ENCODE results near the gene KLRF1. TPM values are rescaled to one million over a fixed set of nuclear protein-coding genes. Genes with fewer than 3 reads are reported as not detected.
A peak's percentile ranks its signal among the peaks of the same experiment; 100 is the strongest.

KLRF1 gene
- total RNA-seq, 1 experiment from 2014 or later: not detected

DNA sequence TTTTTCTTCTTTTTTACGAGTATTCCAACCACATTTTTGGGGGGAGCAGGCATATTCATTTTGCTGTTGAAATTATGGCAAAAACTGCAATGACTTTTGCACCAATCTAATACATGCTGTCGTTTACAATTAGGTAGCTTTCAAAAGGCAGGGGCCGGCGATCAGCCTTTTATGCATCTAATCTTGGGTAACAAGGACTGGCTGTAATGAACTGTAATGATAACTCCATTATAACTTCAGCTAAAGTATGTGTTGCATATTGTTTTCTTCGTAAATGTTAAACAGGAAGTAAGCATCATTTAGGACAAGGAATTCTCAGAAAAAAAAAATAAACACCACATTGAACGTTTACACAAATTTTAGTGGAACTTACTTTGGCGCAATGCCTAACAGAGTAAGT is 30.3 kb upstream of the KLRF1 start:
- H3K9ac ChIP-seq (ENCODE audit: low read length): no peak overlapping the region
- H3K4me2 ChIP-seq (ENCODE audit: low read length): 0 out of 2 replicates have a peak overlapping the region, but pooled peaks have one; percentile 21
- H3F3A ChIP-seq (ENCODE audit: low read length, unreplicated experiment): no peaks in the 10 kb centered on the region
- peaks cover 40% of the 10 kb centered on the region for H3K4me1 ChIP-seq (ENCODE audit: insufficient read depth, low read length)
- H2AFZ ChIP-seq (ENCODE audit: low read length): no peak overlapping the region
- intact Hi-C loops (cut with micrococcal nuclease): loop anchor here (2.0 kb wide), 1 partner anchor 162 kb away; no protein-coding TSS in a partner anchor
- no peak overlapping the region for H3K27ac ChIP-seq (ENCODE audit: low read length)
- H3K36me3 ChIP-seq (ENCODE audit: low read depth, low read length): no peaks in the 10 kb centered on the region
- TF ChIP-seq, protein P1, sequence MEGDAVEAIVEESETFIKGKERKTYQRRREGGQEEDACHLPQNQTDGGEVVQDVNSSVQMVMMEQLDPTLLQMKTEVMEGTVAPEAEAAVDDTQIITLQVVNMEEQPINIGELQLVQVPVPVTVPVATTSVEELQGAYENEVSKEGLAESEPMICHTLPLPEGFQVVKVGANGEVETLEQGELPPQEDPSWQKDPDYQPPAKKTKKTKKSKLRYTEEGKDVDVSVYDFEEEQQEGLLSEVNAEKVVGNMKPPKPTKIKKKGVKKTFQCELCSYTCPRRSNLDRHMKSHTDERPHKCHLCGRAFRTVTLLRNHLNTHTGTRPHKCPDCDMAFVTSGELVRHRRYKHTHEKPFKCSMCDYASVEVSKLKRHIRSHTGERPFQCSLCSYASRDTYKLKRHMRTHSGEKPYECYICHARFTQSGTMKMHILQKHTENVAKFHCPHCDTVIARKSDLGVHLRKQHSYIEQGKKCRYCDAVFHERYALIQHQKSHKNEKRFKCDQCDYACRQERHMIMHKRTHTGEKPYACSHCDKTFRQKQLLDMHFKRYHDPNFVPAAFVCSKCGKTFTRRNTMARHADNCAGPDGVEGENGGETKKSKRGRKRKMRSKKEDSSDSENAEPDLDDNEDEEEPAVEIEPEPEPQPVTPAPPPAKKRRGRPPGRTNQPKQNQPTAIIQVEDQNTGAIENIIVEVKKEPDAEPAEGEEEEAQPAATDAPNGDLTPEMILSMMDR (conservative IDR thresholded peaks at IDR 0.05; ENCODE audit: low read depth, low read length): no peak
- TF ChIP-seq EZH2phosphoT487 (IDR thresholded peaks at IDR 0.05; ENCODE audit: borderline replicate concordance, low read length): no peak
- TF ChIP-seq EZH2 (IDR thresholded peaks at IDR 0.05; ENCODE audit: low read length, unreplicated experiment): no peak
- no peaks in the 10 kb centered on the region for H3K9me3 ChIP-seq (ENCODE audit: low read length)
- no peaks in the 10 kb centered on the region for H3K27me3 ChIP-seq (ENCODE audit: low read length)
- POLR2A ChIA-PET (ENCODE audit: unreplicated experiment): interaction anchor here (0.6 kb wide), 1 partner anchor 588 kb away, joined by 5 read pairs; no protein-coding TSS in a partner anchor
- CTCF ChIA-PET: interaction anchor here (0.6 kb wide), 1 partner anchor 585 kb away, joined by 3 read pairs; no protein-coding TSS in a partner anchor
- ATAC-seq: no peak
- H3K9me2 ChIP-seq (replicated peaks; ENCODE audit: low read length): no peaks in the 10 kb centered on the region
- no peak overlapping the region for H3K4me3 ChIP-seq (ENCODE audit: low read length)
- DNase-seq: no peak
- no peaks in the 10 kb centered on the region for H4K20me1 ChIP-seq (ENCODE audit: low read length)
- no peaks in the 10 kb centered on the region for H3K79me2 ChIP-seq (ENCODE audit: low read length)
- BruUV-seq (replicated peaks): no TSS peak

DNA sequence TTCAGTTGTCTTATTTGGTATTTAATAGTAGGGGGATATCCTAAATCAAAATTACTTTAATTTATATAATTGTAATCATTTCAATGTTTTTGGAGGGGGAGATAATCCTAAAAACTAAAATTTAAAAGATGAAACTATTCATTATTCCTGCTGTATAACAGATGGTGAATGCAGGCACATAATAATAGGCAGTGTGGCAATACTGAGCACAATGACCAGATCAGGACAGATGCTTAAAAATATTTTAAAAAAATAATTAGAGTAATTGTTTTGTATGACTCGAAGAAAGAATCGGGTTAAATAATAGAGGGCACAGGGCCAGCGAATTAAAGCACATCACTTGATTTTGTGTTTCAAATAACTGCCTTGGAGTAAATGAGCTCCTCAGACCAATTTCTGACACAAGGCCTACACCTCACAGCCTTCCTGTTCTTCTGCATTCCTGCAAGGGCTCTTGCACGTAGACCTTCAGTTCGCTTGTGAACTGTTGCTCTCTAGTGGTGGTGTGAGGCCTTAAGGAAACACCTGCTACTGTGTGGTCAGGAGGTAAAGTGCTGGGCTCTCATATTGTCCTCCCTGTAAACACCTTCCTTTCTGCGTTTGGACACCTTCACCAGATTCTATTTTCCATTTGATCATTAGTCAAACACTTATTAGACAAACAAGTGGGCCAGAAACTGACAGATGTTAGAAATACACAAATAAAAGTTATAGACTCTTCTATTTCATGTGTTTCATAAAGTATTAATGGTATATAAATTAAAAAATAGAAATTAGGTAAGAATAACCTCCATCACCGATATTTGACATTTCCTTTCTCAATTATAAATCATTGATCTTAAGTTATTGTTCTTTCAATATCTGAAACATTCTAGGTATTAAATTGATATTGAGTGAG is 29.3 kb upstream of the KLRF1 start:
- Histone ChIP-seq H3K36me3 (ENCODE audit: low read depth, low read length) (no peaks in the 10 kb centered on the region), H3K4me3 (ENCODE audit: low read length) (no peak overlapping the region), H3K79me2 (ENCODE audit: low read length) (no peaks in the 10 kb centered on the region), H3F3A (ENCODE audit: low read length, unreplicated experiment) (no peaks in the 10 kb centered on the region), H4K20me1 (ENCODE audit: low read length) (no peaks in the 10 kb centered on the region), H3K4me1 (ENCODE audit: insufficient read depth, low read length) (peaks cover 31% of the 10 kb centered on the region), H3K9me2 (replicated peaks; ENCODE audit: low read length) (no peaks in the 10 kb centered on the region), H3K4me2 (ENCODE audit: low read length) (no peak overlapping the region), H3K9ac (ENCODE audit: low read length) (no peak overlapping the region), H2AFZ (ENCODE audit: low read length) (no peak overlapping the region), H3K27ac (ENCODE audit: low read length) (no peak overlapping the region), H3K9me3 (ENCODE audit: low read length) (no peaks in the 10 kb centered on the region), H3K27me3 (ENCODE audit: low read length) (no peaks in the 10 kb centered on the region)
- no TSS peak for BruUV-seq (replicated peaks)
- CTCF ChIA-PET: interaction anchor here (0.5 to 1.0 kb wide), 7 partner anchors 45 to 291 kb away, joined by 3 to 15 read pairs (median 3); no protein-coding TSS in a partner anchor
- no peak for TF ChIP-seq EZH2phosphoT487 (IDR thresholded peaks at IDR 0.05; ENCODE audit: borderline replicate concordance, low read length)
- TF ChIP-seq, protein P1 (conservative IDR thresholded peaks at IDR 0.05; ENCODE audit: low read depth, low read length): peak; percentile 70
- no peak for TF ChIP-seq EZH2 (IDR thresholded peaks at IDR 0.05; ENCODE audit: low read length, unreplicated experiment)
- intact Hi-C loops (cut with micrococcal nuclease): loop anchor here (1.0 to 2.0 kb wide), 2 partner anchors 48 to 163 kb away; no protein-coding TSS in a partner anchor
- peak; percentile 78 for DNase-seq
- peak; percentile 94 for ATAC-seq
- POLR2A ChIA-PET (ENCODE audit: unreplicated experiment): no interaction called here

Data from PC-3 (cell line).